IMR-90 (cell line): ENCODE results near the gene NECTIN2. TPM values are rescaled to one million over a fixed set of nuclear protein-coding genes. Genes with fewer than 3 reads are reported as not detected.

Experiments
- ATAC-seq: fragments of 200-7000 bp; cut with Tn5 transposase; 2 replicates; pipeline ENCODE4 v1.9.1; 2020; ENCODE audit warnings: low read depth, mild to moderate bottlenecking, moderate library complexity
- BruUV-seq: library from RNA; stranded (reverse); fragments of 400-500 nt; replicated peaks from 2 replicates; lab custom pipeline; 2021; lab: Mats Ljungman, UMichigan
- CTCF ChIA-PET: fragments of 300-600 bp; formaldehyde crosslinking; extraction: SDS; loops from one replicate; lab custom pipeline; 2021; ENCODE audit warnings: antibody characterized with exemption; lab: Yijun Ruan, JAX
- POLR2A ChIA-PET: fragments of 300-600 bp; sonication (Branson Sonifier 250); formaldehyde crosslinking; loops from one replicate; lab custom pipeline; 2022; ENCODE audit warnings: antibody characterized with exemption; ENCODE audit not compliant: unreplicated experiment; lab: Charles Lee
- DNase-seq: peaks from one replicate; pipeline ENCODE4 v3.0.0; 2013
- H2AFZ ChIP-seq: replicated peaks from 2 replicates; pipeline ENCODE3; 2013; ENCODE audit warnings: low read length, mild to moderate bottlenecking; ENCODE audit not compliant: poor library complexity
- H2AK5ac ChIP-seq: 2 replicates; pipeline ENCODE4 v1.6.1; 2013; ENCODE audit warnings: low read depth, low read length, inconsistent platforms
- H2AK9ac ChIP-seq: replicated peaks from 2 replicates; pipeline ENCODE3; 2013; ENCODE audit warnings: mild to moderate bottlenecking, low read depth, low read length, moderate library complexity; ENCODE audit not compliant: poor library complexity
- H2BK120ac ChIP-seq: 2 replicates; pipeline ENCODE4 v1.6.1; 2013; ENCODE audit warnings: low read depth, low read length, inconsistent platforms
- H2BK15ac ChIP-seq: 3 replicates; pipeline ENCODE4 v1.6.1; 2013; ENCODE audit warnings: low read depth, low read length, inconsistent platforms
- H2BK20ac ChIP-seq: 2 replicates; pipeline ENCODE4 v1.6.1; 2013; ENCODE audit warnings: low read depth, mild to moderate bottlenecking, inconsistent platforms, low read length, moderate library complexity
- H2BK5ac ChIP-seq: 2 replicates; pipeline ENCODE4 v1.6.1; 2013; ENCODE audit warnings: mild to moderate bottlenecking, low read depth, low read length, inconsistent platforms; ENCODE audit not compliant: poor library complexity, severe bottlenecking
- H3K14ac ChIP-seq: replicated peaks from 2 replicates; pipeline ENCODE4 v1.6.1; 2013; ENCODE audit warnings: low read depth, low read length, inconsistent platforms
- H3K18ac ChIP-seq: 2 replicates; pipeline ENCODE4 v1.6.1; 2013; ENCODE audit warnings: low read depth, low read length, control low read depth
- H3K23ac ChIP-seq: 2 replicates; pipeline ENCODE4 v1.6.1; 2013; ENCODE audit warnings: low read depth, low read length, inconsistent platforms
- H3K27ac ChIP-seq: 2 replicates; pipeline ENCODE4 v1.5.1; 2013; ENCODE audit warnings: mild to moderate bottlenecking, control low read depth, low read length; ENCODE audit not compliant: insufficient read depth
- H3K27me3 ChIP-seq: 2 replicates; pipeline ENCODE4 v1.6.1; 2013; ENCODE audit warnings: low read length; ENCODE audit not compliant: control insufficient read depth, insufficient read depth
- H3K36me3 ChIP-seq: 2 replicates; pipeline ENCODE4 v1.6.1; 2013; ENCODE audit warnings: low read length, mixed read lengths; ENCODE audit not compliant: control insufficient read depth, insufficient read depth
- H3K4ac ChIP-seq: 2 replicates; pipeline ENCODE4 v1.6.1; 2013; ENCODE audit warnings: low read depth, low read length, inconsistent platforms
- H3K4me1 ChIP-seq: 2 replicates; pipeline ENCODE4 v1.6.1; 2013; ENCODE audit warnings: low read length, mixed read lengths; ENCODE audit not compliant: control insufficient read depth, insufficient read depth
- H3K4me2 ChIP-seq: 2 replicates; pipeline ENCODE4 v1.6.1; 2013; ENCODE audit warnings: low read depth, mild to moderate bottlenecking, control low read depth, low read length, moderate library complexity
- H3K4me3 ChIP-seq: 2 replicates; pipeline ENCODE4 v1.5.1; 2013; ENCODE audit warnings: low read depth, mild to moderate bottlenecking, control low read depth, low read length, moderate library complexity; ENCODE audit not compliant: insufficient read depth
- H3K56ac ChIP-seq: 2 replicates; pipeline ENCODE4 v1.6.1; 2013; ENCODE audit warnings: low read length, inconsistent platforms; ENCODE audit not compliant: insufficient read depth; ENCODE audit errors: extremely low read depth
- H3K79me1 ChIP-seq, 2 experiments: 2 replicates each; pipeline ENCODE4 v1.6.1; 2013; ENCODE audit warnings: low read length in 2 of 2, inconsistent platforms in 1 of 2, low read depth in 1 of 2
- H3K9ac ChIP-seq: 2 replicates; pipeline ENCODE4 v1.6.1; 2013; ENCODE audit warnings: low read depth, low read length, control low read depth
- H3K9me1 ChIP-seq: 2 replicates; pipeline ENCODE4 v1.6.1; 2013; ENCODE audit warnings: low read length, inconsistent platforms; ENCODE audit not compliant: insufficient read depth
- H3K9me3 ChIP-seq: 2 replicates; pipeline ENCODE4 v1.6.1; 2013; ENCODE audit warnings: low read length; ENCODE audit not compliant: control insufficient read depth, insufficient read depth
- H4K20me1 ChIP-seq: 2 replicates; pipeline ENCODE4 v1.6.1; 2013; ENCODE audit warnings: low read length, inconsistent platforms; ENCODE audit not compliant: insufficient read depth
- H4K5ac ChIP-seq: 2 replicates; pipeline ENCODE4 v1.6.1; 2013; ENCODE audit warnings: mild to moderate bottlenecking, low read depth, low read length, control low read depth
- H4K8ac ChIP-seq, 2 experiments: 2 replicates each; pipeline ENCODE4 v1.6.1; 2013; ENCODE audit warnings: low read depth in 2 of 2, low read length in 2 of 2, control low read depth in 1 of 2, inconsistent platforms in 1 of 2
- H4K91ac ChIP-seq: 2 replicates; pipeline ENCODE4 v1.6.1; 2013; ENCODE audit warnings: low read depth, low read length, inconsistent platforms; ENCODE audit not compliant: insufficient read depth
- CEBPB ChIP-seq: IDR thresholded peaks from 2 replicates; pipeline ENCODE4 v1.6.1; 2012; ENCODE audit warnings: low read depth, low read length, improper control_type of control experiment
- CTCF ChIP-seq: conservative IDR thresholded peaks from 2 replicates; pipeline ENCODE4 v1.5.1; 2012; ENCODE audit warnings: mild to moderate bottlenecking, low read depth, low read length, improper control_type of control experiment
- FOS ChIP-seq: fragments of 150-350 bp; IDR thresholded peaks from 2 replicates; pipeline ENCODE4 v1.6.1; 2016; ENCODE audit warnings: low read depth, low read length
- MAZ ChIP-seq: IDR thresholded peaks from 2 replicates; pipeline ENCODE4 v1.6.1; 2012; ENCODE audit warnings: low read depth, mild to moderate bottlenecking, low read length, improper control_type of control experiment, moderate library complexity, borderline replicate concordance
- POLR2A ChIP-seq: IDR thresholded peaks from 2 replicates; pipeline ENCODE4 v1.6.1; 2012; ENCODE audit warnings: mild to moderate bottlenecking, low read depth, low read length
- RAD21 ChIP-seq: IDR thresholded peaks from 2 replicates; pipeline ENCODE4 v1.6.1; 2012; ENCODE audit warnings: low read length, improper control_type of control experiment
- SMC3 ChIP-seq: fragments of 150-350 bp; IDR thresholded peaks from 2 replicates; pipeline ENCODE4 v1.6.1; 2016; ENCODE audit warnings: low read depth, mild to moderate bottlenecking, antibody characterized with exemption, low read length, moderate library complexity
- USF2 ChIP-seq: fragments of 150-350 bp; IDR thresholded peaks from 2 replicates; pipeline ENCODE4 v1.6.1; 2017; ENCODE audit warnings: mild to moderate bottlenecking, antibody characterized with exemption, low read length, low read depth
- WGBS, 2 experiments: methylation state at CpG; one replicate each; pipeline versions ENCODE4 v1.1.5 to v1.1.7; 2013; ENCODE audit warnings: missing lambda C conversion rate in 2 of 2; ENCODE audit not compliant: insufficient read length in 1 of 2; ENCODE audit errors: extremely low coverage in 2 of 2; 5-methylcytosine and 5-hydroxymethylcytosine counted together
- dilution Hi-C: fragments of 300-500 bp; cut with HindIII; formaldehyde crosslinking; loops from one replicate; pipeline ENCODE4 v1.14.3; 2018; ENCODE audit warnings: low sequenced_read_pairs; ENCODE audit not compliant: unreplicated experiment
- in situ Hi-C: fragments of 300-500 bp; cut with MboI; formaldehyde crosslinking; loops from 3 replicates; pipeline ENCODE4 v1.14.3; 2019; ENCODE audit warnings: low sequenced_read_pairs, inconsistent platforms, mixed read lengths
- intact Hi-C: fragments of 100-400 bp; cut with micrococcal nuclease; formaldehyde crosslinking; loops from 2 replicates; pipeline ENCODE4 v1.10.0; 2022
- polyA plus RNA-seq, 3 experiments: library from polyadenylated mRNA; depleted of rRNA; stranded (reverse); fragments of >200 nt; gene quantifications; 2 replicates each; pipeline ENCODE4 v1.2.3, GENCODE V29; 2012; ENCODE audit warnings: low replicate concordance in 1 of 3
- total RNA-seq: library from RNA; depleted of rRNA; stranded (reverse); fragments of >200 nt; gene quantifications from 2 replicates; pipeline ENCODE4 v1.2.3, GENCODE V29; 2012

Gene NECTIN2
- total and polyA plus RNA-seq, 2 of the 4 experiments (the other 2 are of a cell fraction) = 77.8 to 170 TPM

- Histone ChIP-seq H3K4me2 (no peak overlapping the region), H3K36me3 (no peaks in the 10 kb centered on the region), H3K18ac (no peak overlapping the region), H2BK15ac (no peak overlapping the region), H4K8ac (no peak overlapping the region; a peak in 1 of 4 replicates), H2AK5ac (peak overlapping the region; percentile 81; the same call in 1 of the 2 replicates), H3K9me1 (no peaks in the 10 kb centered on the region), H3K56ac (no peak overlapping the region), H4K91ac (no peak overlapping the region; the same call in 1 of the 2 replicates), H4K5ac (no peak overlapping the region), H3K14ac (no peak overlapping the region), H3K27ac (no peak overlapping the region), H3K9me3 (peaks cover 6% of the 10 kb centered on the region), H3K9ac (no peak overlapping the region), H3K79me1 (no peaks in the 10 kb centered on the region), H2AFZ (peak overlapping the region; percentile 72), H2AK9ac (no peak overlapping the region), H4K20me1 (no peaks in the 10 kb centered on the region), H3K4me1 (peaks cover 4% of the 10 kb centered on the region), H2BK120ac (peak overlapping the region; percentile 39; the same call in 1 of the 2 replicates), H2BK20ac (no peak overlapping the region), H3K27me3 (peaks cover 5% of the 10 kb centered on the region; the same call in 1 of the 2 replicates), H3K4me3 (no peak overlapping the region), H3K4ac (no peak overlapping the region), H2BK5ac (no peak overlapping the region), H3K23ac (no peak overlapping the region)
- peak; percentile 99 for ATAC-seq
- intact Hi-C loops (loop anchor here (1.0 kb wide), 1 partner anchor 44 kb away; no protein-coding TSS in a partner anchor), dilution Hi-C loops (no loop called here), in situ Hi-C loops (no loop called here)
- BruUV-seq = no TSS peak
- POLR2A ChIA-PET = no interaction called here
- peak; percentile 61 for DNase-seq
- WGBS, 2 experiments = 20% methylated on average over 1 of the region's 3 CpGs; no CpG with 5 or more reads in 1 of the 2 experiments
- CTCF ChIA-PET = no interaction called here
- TF ChIP-seq MAZ = peak; percentile 48; the same call in 1 of the 2 replicates
- peak; percentile 96 for TF ChIP-seq CTCF
- TF ChIP-seq USF2 = no peak
- peak; percentile 68 for TF ChIP-seq CEBPB
- TF ChIP-seq SMC3 = peak; percentile 79
- peak; percentile 75 for TF ChIP-seq RAD21
- TF ChIP-seq FOS = no peak
- no peak for TF ChIP-seq POLR2A
These were observed 45.6 kb upstream of the NECTIN2 start for GRCh38 chr19:44800461-44800860.
